Measurements from ENCODE around the gene CD24. TPM values are rescaled to one million over a fixed set of nuclear protein-coding genes. Genes with fewer than 3 reads are reported as not detected.

The CD24 gene
- total RNA-seq, 2 donors from 2014 or later: 1,002 to 2,710 TPM

- H3K27me3 ChIP-seq: peaks cover 6% of the 10 kb centered on the region
- H3K36me3 ChIP-seq: no peaks in the 10 kb centered on the region
- no peak overlapping the region for H3K4me3 ChIP-seq
- TF ChIP-seq, protein P1, sequence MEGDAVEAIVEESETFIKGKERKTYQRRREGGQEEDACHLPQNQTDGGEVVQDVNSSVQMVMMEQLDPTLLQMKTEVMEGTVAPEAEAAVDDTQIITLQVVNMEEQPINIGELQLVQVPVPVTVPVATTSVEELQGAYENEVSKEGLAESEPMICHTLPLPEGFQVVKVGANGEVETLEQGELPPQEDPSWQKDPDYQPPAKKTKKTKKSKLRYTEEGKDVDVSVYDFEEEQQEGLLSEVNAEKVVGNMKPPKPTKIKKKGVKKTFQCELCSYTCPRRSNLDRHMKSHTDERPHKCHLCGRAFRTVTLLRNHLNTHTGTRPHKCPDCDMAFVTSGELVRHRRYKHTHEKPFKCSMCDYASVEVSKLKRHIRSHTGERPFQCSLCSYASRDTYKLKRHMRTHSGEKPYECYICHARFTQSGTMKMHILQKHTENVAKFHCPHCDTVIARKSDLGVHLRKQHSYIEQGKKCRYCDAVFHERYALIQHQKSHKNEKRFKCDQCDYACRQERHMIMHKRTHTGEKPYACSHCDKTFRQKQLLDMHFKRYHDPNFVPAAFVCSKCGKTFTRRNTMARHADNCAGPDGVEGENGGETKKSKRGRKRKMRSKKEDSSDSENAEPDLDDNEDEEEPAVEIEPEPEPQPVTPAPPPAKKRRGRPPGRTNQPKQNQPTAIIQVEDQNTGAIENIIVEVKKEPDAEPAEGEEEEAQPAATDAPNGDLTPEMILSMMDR (IDR thresholded peaks at IDR 0.05): peak; percentile 93
- peak; percentile 92 for DNase-seq
- H3K9ac ChIP-seq (ENCODE audit: low read depth in 2 of 2, low read length in 2 of 2): no peak overlapping the region
- H3K4me1 ChIP-seq: no peaks in the 10 kb centered on the region
- H3K9me3 ChIP-seq: no peaks in the 10 kb centered on the region
- no peak overlapping the region for H3K27ac ChIP-seq
- intact Hi-C loops (cut with DNase I): loop anchor here (5.0 to 10.0 kb wide), 2 partner anchors 245 to 532 kb away; no protein-coding TSS in a partner anchor
These were observed 4.9 kb upstream of the CD24 start for GRCh38 chr6:106979435-106979884.

GRCh38 chr6:106977246-106977645 lies 2.7 kb upstream of the CD24 start:
- intact Hi-C loops (cut with DNase I): loop anchor here (5.0 to 10.0 kb wide), 2 partner anchors 242 to 530 kb away; no protein-coding TSS in a partner anchor
- Histone ChIP-seq H3K27ac (peak overlapping the region; percentile 93), H3K4me1 (no peaks in the 10 kb centered on the region), H3K27me3 (peaks cover 18% of the 10 kb centered on the region), H3K4me3 (no peak overlapping the region), H3K9ac (ENCODE audit: low read depth in 2 of 2, low read length in 2 of 2) (no peak overlapping the region), H3K9me3 (no peaks in the 10 kb centered on the region), H3K36me3 (no peaks in the 10 kb centered on the region)
- peak; percentile 52 for DNase-seq
- TF ChIP-seq, protein P1 (IDR thresholded peaks at IDR 0.05): no peak

DNA sequence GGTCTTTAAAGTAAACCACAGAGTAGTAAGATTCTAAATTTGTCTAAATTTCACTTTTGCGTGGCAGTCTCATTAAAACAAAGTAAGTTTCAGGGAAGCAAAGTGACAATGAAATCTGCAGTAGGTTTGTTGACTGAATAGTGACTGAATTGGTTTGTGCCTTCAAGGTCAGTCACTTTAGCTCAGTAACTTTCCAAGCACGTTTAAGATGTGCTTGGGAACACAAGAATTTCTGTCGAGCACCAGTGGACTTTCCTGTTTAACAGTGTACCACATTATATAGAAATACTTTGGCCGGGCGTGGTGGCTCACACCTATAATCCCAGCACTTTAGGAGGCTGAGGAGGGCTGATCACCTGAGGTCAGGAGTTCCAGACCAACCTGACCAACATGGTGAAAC lies 1.7 kb upstream of the CD24 start:
- peak; percentile 70 for DNase-seq
- peaks cover 18% of the 10 kb centered on the region for H3K27me3 ChIP-seq
- H3K9ac ChIP-seq (ENCODE audit: low read depth in 2 of 2, low read length in 2 of 2): no peak overlapping the region
- H3K36me3 ChIP-seq: no peaks in the 10 kb centered on the region
- H3K4me3 ChIP-seq: no peak overlapping the region
- H3K9me3 ChIP-seq: no peaks in the 10 kb centered on the region
- H3K27ac ChIP-seq: peak overlapping the region; percentile 93
- no peaks in the 10 kb centered on the region for H3K4me1 ChIP-seq
- intact Hi-C loops (cut with DNase I): loop anchor here (5.0 to 10.0 kb wide), 2 partner anchors 241 to 529 kb away; no protein-coding TSS in a partner anchor
- TF ChIP-seq, protein P1 (IDR thresholded peaks at IDR 0.05): no peak

DNA sequence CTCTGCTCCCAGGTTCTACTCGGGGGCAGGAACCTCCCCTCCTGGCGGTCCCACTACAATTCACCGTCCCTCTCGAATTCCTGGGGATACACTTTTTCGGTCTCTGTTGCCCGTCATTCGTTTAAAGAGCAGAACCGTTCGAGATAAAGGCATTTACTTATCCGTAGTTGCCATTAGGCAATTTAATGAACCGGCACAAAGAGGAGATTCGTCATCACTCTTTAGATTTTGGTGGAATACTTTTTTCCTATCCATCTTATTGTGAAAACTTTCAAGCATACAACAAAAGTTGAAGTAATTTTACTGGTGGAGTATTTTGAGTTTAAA lies 1.2 kb upstream of the CD24 start:
- Histone ChIP-seq H3K27me3 (peaks cover 18% of the 10 kb centered on the region), H3K4me1 (no peaks in the 10 kb centered on the region), H3K9ac (ENCODE audit: low read depth in 2 of 2, low read length in 2 of 2) (peak overlapping the region; percentile 43 to 88), H3K4me3 (peak overlapping the region; percentile 53), H3K36me3 (no peaks in the 10 kb centered on the region), H3K27ac (peak overlapping the region; percentile 93), H3K9me3 (no peaks in the 10 kb centered on the region)
- TF ChIP-seq, protein P1 (IDR thresholded peaks at IDR 0.05): no peak
- intact Hi-C loops (cut with DNase I): loop anchor here (5.0 to 10.0 kb wide), 2 partner anchors 241 to 528 kb away; no protein-coding TSS in a partner anchor
- no peak for DNase-seq

DNA sequence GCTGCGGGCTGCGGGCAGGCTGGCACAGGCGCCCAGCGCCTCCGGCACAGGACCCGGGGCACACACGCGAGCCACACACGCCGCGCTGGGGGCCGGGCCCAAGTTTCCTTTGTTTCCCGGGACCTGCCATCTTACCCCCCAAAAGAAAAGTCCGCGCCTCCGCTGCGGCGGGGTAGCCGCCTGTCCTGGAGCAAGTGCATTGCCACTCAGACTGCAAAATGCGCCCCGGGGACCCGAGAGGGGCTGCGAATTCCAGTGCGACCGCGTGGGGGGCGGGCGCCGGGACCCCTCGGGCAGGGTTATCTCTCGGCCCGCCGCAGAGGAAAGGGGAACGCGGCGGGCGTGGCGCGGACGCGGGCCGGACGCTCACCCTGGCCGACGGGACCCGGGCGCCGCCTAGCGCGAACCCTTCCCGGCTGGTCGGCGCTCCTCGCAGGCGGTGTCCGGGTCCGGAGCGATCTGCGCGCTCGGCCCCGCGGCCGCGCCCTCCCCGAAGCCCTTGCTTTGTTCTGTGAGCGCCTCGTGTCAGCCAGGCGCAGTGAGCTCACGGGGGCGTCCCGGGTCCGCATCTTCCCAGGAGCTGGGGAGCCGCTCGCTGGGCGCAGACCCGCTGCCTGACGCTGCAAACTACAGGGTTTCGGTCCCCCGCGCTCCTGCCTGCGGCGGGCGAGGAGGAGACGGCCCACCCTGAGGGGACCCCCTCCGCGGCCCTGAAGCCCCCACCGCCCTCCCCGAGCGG lies 639 bp upstream of the CD24 start:
- Histone ChIP-seq H3K9ac (ENCODE audit: low read depth in 2 of 2, low read length in 2 of 2) (peak overlapping the region; percentile 58 to 88), H3K27ac (peak overlapping the region; percentile 93), H3K36me3 (no peaks in the 10 kb centered on the region), H3K27me3 (peaks cover 18% of the 10 kb centered on the region), H3K9me3 (no peaks in the 10 kb centered on the region), H3K4me3 (peak overlapping the region; percentile 53), H3K4me1 (no peaks in the 10 kb centered on the region)
- peak; percentile 67 for DNase-seq
- intact Hi-C loops (cut with DNase I): loop anchor here (5.0 to 10.0 kb wide), 2 partner anchors 240 to 528 kb away; no protein-coding TSS in a partner anchor
- TF ChIP-seq, protein P1 (IDR thresholded peaks at IDR 0.05): no peak

Data from colonic mucosa (tissue), 4 donors.